ENCODE measurements around the gene TTC7B.

Gene TTC7B

GRCh38 chr14:90616881-90617280 is 199.3 kb downstream of the TTC7B start:
- no peak for DNase-seq (ENCODE audit: low spot score)

DNA sequence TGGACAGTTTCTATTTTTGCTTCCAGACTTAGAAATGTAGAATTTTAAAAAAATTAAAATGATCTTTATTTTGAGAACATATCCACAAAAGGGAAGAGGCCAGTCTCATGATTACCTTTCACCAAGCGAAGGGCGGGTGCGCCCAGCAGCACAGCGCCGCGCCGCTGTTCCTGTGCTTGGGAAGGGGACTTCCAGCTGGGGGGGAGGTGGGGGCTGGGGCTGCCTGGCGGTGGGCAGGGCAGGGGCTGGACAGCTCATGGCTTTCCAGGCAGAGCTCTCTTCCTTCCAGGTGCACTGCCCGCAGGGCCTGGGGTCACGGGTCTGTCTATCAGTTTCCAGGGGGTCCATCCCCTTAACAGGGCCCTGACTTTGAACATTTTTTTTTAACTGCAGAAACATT is 199.9 kb downstream of the TTC7B start:
- no peak for DNase-seq (ENCODE audit: low spot score)

- no peak for DNase-seq (ENCODE audit: low spot score)
Measured at GRCh38 chr14:90615517-90616060, 200.6 kb downstream of the TTC7B start.

- DNase-seq (ENCODE audit: low spot score) = no peak
Measured at GRCh38 chr14:90614696-90615516, 201.3 kb downstream of the TTC7B start.

DNA sequence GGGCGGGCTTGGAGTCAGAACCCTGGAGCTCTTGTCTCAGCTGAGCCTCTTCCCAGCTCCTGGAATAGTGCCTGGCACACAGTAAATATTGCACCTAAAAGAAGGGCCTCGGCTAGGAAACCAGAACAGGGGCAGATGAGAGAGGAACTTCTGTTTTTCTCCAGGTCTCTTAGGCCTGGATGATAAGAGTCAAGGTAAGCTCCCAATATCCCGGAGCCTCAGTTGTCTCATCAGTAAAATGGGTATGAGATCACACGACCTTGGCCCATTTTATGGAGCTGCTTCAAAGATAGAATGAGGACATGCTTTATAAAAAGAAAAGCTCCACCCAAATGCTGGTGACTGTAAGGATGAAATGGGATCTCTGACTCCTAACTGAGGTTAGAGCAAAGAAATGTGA is 202.2 kb downstream of the TTC7B start:
- no peak for DNase-seq (ENCODE audit: low spot score)

DNA sequence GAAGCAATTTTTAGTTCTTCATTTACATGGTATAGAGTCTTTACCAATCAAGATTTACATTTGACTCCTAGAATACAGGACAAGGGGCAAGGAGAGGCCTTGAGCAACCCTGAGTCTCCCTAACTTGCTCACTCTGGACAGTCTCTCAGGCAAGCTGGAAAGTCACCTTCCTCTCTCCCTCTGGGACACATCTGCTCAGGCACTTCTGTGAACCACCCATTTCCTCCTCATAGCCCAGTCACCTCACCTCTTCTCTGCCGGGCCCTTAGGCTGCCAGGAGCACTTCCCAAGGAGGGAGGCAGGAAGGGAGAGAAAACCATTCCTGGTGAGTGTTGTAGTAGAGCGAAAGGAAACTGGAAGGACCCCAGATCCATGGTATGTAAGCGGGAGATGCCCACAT is 202.8 kb downstream of the TTC7B start:
- DNase-seq (ENCODE audit: low spot score) = no peak

DNA sequence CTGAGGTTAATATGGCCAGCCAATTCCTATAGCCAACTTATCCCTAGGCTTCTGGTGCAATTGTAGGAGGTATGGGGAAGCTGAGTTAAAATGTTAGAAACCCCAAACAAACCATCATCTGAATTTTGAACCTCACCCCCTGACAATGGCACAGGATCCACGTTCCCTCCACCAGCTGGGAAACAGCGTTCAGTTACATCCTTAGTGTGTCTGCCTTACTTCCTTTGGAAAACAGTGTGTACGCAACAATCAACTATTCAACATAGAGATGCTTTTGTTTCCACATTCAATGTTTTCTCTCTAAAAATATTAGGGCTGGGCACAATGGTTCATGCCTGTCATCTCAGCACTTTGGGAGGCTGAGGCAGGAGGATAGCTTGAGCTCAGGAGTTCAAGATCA is 203.4 kb downstream of the TTC7B start:
- DNase-seq (ENCODE audit: low spot score) = no peak

- no peak for DNase-seq (ENCODE audit: low spot score)
Measured at GRCh38 chr14:90611936-90612335, 204.3 kb downstream of the TTC7B start.

- no peak for DNase-seq (ENCODE audit: low spot score)
Measured at GRCh38 chr14:90611501-90611900, 204.7 kb downstream of the TTC7B start.

DNA sequence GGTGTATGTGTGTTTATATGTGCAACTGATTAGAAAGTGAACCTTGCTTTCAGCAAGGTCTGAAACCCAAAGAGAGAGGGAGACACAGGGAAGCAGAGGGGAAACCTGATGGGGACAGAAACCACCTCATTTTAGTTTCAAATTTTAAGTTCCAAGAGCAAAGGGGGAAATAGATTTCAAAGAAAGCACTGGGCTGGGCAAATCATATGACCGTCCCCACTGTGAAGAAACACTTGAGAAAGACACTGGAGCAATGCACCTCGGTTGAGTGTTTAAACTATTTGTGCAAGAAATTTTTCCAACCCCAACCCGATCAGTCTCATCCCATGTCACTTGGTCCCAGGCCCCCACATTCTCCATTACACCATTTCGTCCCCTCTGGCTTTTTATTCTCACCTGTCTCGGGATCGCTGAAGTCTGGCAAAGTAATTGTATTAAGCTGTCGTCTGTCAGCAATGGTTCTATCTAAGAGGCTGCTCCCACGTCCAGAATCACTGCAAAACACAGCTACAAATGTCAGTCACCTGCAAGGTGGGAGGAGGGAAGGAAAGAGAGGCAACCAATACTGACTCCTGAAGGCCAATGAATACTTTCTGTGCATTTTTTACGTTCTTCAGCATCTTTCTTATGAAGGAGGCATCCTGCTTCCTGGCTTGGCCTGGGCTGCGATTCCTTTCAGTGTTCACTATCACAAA is 205.7 kb downstream of the TTC7B start:
- no peak for DNase-seq (ENCODE audit: low spot score)

- DNase-seq (ENCODE audit: low spot score) = no peak
Measured at GRCh38 chr14:90609376-90609775, 206.9 kb downstream of the TTC7B start.

DNA sequence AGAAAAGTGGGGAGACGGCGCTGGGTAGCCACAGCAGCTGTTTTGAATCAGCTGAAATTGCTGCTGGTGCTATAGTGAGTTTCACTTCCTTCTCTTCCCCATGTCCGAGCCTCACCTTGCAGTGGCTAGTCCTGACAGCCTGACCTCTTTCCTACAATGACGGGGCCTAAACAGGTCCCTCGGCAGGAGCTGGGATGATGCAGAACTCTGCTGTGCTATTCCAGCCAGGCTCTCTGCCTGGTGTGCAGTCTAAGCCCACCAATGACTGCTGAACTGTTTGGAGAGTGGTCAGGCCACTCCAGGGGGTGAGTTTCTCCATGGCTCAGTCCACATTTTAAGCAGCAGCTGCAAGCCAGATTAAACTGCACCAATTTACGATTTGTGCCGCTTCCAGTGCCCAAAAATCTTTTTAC is 207.3 kb downstream of the TTC7B start:
- DNase-seq (ENCODE audit: low spot score) = no peak

DNA sequence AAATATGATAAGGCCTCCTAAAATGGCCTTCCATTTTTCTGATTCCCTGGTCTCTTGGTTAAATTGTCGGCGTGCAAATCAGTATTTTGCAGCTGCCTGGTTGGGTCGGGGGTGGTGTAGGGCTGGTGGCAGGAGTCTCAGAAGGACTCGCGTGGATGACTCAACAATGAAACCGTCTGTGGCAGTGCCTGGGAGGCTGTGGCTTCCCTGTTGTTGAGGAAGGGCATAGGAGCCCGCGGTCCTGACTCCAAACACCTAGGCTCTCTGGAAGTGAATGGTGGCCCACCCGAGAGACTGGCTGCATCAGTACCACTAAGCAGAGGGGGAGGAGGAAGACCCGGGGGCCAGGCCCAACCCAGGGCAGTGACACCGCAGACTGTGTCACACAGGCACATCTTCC is 207.9 kb downstream of the TTC7B start:
- no peak for DNase-seq (ENCODE audit: low spot score)

GRCh38 chr14:90607141-90607540 is 209.1 kb downstream of the TTC7B start:
- no peak for DNase-seq (ENCODE audit: low spot score)

DNA sequence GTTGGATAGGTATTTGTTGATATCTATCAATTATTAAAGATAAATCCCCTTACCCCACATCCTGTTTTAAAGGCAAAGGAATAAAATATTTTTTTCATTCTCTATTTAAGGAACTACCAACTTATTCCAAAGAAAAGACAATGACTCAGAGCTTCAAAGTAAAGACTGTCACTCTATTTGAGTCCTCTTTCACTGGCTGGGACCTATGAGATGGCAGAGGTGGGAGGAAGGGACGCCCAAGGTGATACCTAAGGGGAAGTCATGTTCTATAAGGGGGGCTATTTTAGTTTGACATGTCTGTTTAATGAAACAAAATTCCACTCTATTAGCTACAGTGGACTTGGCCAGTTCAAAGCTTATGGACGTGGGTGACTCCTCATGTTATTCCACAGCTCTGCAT is 209.8 kb downstream of the TTC7B start:
- DNase-seq (ENCODE audit: low spot score) = no peak

DNA sequence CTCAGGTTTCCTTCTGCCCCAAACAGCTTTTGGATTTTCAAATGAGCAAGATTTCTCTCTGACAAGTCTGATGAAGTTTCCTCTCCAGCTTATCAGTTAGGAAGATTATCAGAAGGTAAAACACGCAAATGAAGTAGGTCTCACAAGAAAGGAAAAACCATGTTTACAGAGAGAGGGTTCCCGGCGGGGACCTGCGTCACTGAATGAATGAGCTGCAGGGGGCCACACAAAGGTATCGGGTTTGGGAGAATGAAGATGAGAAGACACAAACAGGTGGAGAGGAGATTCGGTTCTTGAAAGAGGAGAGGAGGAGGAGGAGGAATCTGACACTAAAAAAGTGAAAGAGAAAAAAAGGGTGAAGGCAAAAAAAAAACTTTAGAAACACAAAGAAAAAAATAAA is 210.8 kb downstream of the TTC7B start:
- DNase-seq (ENCODE audit: low spot score) = no peak

GRCh38 chr14:90604356-90604755 is 211.9 kb downstream of the TTC7B start:
- no peak for DNase-seq (ENCODE audit: low spot score)

GRCh38 chr14:90603841-90604240 is 212.4 kb downstream of the TTC7B start:
- no peak for DNase-seq (ENCODE audit: low spot score)

DNA sequence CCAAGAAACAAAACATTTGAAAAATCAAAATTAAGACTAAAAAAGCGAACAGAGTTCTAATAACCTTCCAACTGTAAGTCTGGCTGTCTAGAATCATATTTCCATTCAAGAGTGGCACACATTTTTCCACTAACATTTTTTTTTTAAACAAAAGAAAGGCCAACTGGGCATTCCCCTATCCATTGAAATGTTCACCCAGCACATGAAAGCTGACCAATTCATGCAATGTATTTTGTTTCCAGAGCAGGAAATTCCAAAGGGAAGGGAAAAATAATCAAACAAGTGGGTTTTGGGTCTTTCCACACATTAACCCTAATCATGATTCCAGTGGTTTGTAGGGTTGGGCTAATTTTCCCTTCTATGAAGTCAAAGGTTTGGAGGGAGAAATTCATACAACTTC is 212.9 kb downstream of the TTC7B start:
- no peak for DNase-seq (ENCODE audit: low spot score)

- DNase-seq (ENCODE audit: low spot score) = no peak
Measured at GRCh38 chr14:90602088-90602687, 214.0 kb downstream of the TTC7B start.

- DNase-seq (ENCODE audit: low spot score) = no peak
Measured at GRCh38 chr14:90601563-90601962, 214.7 kb downstream of the TTC7B start.

DNA sequence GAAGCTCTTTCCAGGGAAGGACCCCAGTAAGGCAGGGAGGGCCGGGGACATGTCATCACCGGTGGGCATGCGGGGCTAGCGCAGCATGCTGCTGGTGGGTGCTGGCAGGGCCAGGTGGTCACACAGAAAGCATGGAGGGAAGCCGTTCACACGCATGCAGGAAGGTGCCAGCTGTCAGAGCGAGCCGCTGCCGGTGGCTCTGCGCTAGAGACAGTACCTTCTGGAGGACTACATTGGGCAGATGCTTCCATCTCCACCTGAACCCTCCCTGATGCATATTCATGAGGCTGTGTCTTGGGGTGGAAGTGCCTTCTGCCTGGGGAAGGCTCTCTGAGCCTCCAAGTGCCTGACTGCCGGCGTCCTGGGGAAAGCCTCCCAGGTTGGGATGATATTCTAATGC is 215.6 kb downstream of the TTC7B start:
- no peak for DNase-seq (ENCODE audit: low spot score)
